RWPE1 (cell line): ENCODE data around the gene ASMT.

ENCODE experiments used
- CTCF ChIA-PET: fragments of 350-600 bp; sonication (Branson Sonifier 250); formaldehyde crosslinking; extraction: SDS; loops from one replicate; lab custom pipeline; 2021; lab: Yijun Ruan, JAX
- POLR2A ChIA-PET: fragments of 400-600 bp; formaldehyde crosslinking; extraction: SDS; loops from one replicate; lab custom pipeline; 2020; ENCODE audit warnings: antibody characterized with exemption; ENCODE audit not compliant: low non-redundant PET; lab: Yijun Ruan, JAX
- DNase-seq: peaks from one replicate; pipeline ENCODE4 v3.0.0; 2012; ENCODE audit warnings: low spot score
- H3K27ac ChIP-seq: fragments of 450-650 bp; 2 replicates; pipeline ENCODE4 v1.5.1; 2017
- TF ChIP-seq, protein P1 (sequence below): fragments of 450-650 bp; conservative IDR thresholded peaks from 2 replicates; pipeline ENCODE4 v1.5.1; 2017; ENCODE audit warnings: low read depth, mild to moderate bottlenecking

ASMT gene

DNA sequence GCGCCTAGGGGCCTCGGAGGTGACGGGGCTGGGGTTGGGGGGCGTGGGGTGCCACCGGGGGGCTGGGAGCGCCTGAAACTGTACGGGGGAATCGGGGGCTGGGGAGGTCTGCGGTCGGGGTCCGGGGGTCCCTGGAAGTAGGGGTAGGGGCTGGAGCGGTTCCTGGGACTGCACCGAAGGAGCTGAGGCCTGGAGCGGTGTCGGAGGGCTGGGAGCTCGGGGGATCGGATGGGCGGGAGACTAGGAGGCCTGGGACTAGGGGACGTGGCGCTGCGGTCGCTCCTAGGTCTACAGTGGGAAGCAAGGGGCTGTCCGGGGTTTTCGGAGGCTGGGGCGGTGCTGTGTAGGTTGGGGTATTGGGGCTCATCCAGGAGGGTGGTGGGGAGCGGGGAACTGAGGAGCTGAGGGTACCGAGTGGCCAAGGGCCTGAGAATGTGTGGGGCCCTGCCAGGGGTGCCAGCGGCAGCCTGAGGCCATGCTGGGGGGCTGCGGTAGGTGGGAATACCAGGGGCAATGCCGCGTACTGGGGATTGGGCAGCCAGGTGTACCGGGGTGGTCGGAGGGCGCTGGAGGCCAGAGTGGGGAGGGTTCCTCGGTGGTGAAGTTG, 22.9 kb upstream of the ASMT start:
- TF ChIP-seq, protein P1, sequence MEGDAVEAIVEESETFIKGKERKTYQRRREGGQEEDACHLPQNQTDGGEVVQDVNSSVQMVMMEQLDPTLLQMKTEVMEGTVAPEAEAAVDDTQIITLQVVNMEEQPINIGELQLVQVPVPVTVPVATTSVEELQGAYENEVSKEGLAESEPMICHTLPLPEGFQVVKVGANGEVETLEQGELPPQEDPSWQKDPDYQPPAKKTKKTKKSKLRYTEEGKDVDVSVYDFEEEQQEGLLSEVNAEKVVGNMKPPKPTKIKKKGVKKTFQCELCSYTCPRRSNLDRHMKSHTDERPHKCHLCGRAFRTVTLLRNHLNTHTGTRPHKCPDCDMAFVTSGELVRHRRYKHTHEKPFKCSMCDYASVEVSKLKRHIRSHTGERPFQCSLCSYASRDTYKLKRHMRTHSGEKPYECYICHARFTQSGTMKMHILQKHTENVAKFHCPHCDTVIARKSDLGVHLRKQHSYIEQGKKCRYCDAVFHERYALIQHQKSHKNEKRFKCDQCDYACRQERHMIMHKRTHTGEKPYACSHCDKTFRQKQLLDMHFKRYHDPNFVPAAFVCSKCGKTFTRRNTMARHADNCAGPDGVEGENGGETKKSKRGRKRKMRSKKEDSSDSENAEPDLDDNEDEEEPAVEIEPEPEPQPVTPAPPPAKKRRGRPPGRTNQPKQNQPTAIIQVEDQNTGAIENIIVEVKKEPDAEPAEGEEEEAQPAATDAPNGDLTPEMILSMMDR = no peak
- peak overlapping the region; percentile 75 for H3K27ac ChIP-seq
- ChIA-PET CTCF (no interaction called here), POLR2A (no interaction called here)
- peak; percentile 12 for DNase-seq

DNA sequence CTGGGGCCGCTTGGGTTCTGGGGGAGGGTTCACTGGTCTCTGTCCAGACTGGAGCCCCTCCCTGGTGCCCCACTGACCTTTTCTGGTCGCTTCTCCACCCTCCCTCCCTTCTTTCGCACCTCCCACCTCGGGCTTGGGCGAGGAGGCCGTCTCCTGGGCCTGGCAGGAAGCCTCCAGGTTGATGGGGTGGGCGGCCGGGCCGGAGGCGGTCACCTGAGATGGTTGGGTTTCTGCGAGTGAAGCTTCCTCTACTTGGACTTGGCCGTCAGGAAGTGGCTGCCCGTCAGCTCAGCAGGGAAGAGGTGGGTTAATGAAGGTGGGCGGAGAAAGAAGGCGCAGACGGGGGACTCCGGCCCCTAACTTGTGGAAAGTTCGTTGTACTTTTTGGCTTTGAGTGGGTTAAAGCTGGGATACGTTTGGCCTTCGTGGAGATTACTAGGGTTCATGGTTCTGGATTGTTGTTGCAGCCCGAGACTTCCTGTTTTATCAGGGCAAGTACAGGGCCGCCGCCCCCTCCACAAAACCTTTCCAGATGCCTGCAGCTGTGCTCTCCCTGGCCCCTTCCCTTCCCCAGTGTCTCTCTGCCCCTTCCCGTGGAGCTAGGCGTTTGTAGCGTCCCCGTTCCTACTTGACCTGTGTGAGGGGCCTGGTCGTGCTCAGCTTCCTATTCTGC, 22.3 kb upstream of the ASMT start:
- ChIA-PET POLR2A (no interaction called here), CTCF (no interaction called here)
- peak overlapping the region; percentile 75 for H3K27ac ChIP-seq
- TF ChIP-seq, protein P1 = no peak
- peak; percentile 31 for DNase-seq

DNA sequence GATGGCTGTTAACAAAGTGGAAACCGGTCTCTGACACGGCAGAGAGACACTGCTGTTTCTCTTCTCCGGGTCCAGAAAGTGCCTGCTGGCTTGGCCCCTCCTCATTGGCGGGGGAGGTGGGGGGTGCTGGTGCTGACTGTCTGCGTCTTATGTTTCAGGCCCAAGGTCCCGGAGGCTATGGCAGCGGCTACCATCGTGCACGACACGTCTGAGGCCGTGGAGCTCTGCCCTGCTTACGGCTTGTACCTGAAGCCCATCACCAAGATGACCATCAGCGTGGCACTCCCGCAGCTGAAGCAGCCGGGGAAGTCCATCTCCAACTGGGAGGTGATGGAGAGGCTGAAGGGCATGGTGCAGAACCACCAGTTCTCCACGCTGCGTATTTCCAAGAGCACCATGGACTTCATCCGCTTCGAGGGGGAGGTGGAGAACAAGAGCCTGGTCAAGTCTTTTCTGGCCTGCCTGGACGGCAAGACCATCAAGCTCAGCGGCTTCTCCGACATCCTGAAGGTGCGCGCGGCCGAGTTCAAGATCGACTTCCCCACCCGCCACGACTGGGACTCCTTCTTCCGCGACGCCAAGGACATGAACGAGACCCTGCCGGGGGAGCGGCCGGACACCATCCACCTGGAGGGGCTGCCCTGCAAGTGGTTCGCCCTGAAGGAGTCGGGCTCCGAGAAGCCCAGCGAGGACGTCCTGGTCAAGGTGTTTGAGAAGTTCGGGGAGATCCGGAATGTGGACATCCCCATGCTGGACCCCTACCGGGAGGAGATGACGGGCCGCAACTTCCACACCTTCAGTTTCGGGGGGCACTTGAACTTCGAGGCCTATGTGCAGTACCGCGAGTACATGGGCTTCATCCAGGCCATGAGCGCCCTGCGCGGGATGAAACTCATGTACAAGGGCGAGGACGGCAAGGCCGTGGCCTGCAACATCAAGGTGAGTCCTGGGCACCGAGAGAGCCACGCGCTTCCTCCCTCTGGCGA, 21.3 kb upstream of the ASMT start:
- TF ChIP-seq, protein P1 = no peak
- ChIA-PET POLR2A (no interaction called here), CTCF (no interaction called here)
- H3K27ac ChIP-seq = peak overlapping the region; percentile 75
- no peak for DNase-seq

DNA sequence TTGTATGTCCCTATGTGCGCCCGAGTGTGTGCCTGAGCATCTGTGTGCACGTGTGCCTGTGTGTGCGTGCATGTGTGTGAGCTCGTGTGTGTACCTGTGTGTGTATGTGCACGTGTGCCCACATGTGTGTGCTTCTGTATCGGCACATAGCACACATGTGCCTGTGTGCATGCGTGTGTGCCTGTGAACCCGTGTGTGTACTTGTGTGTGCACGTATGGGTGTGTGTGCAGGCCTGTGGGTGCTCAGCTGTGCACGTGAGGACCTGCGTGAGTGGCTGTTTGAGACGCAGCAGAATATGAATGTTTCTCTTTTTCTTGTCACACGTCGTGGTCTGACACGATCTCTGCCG, 19.2 kb upstream of the ASMT start:
- POLR2A ChIA-PET = no interaction called here
- no peak overlapping the region for H3K27ac ChIP-seq
- CTCF ChIA-PET = no interaction called here
- TF ChIP-seq, protein P1 = no peak
- DNase-seq = no peak

DNA sequence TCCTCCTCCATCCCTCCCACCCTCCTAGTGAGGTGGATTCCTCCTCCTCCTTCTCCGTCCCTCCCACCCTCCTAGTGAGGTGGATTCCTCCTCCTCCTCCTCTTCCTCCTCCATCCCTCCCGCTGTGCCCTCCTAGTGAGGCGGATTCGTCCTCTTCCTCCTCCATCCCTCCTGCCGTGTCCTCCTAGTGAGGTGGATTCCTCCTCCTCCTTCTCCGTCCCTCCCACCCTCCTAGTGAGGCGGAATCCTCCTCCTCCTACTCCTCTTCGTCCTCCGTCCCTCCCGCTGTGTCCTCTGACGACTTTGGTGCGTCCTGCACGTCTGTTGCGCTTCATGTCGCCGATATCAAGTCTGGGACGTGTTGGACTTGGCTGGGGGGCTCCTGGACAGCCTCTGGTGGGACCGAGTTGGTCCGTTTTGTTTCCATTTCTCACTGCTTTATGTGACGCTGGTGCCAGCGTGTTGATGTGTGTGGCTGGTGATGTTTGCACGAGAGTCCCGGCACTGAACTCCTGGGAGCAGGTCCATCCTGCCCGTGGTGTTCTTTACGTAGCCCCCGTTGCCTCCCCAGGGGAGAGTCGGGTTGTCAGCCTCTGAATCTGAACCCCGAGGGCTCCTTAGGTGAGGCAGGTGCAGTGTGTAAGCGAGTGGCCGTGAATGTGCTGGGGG, 18.0 kb upstream of the ASMT start:
- POLR2A ChIA-PET = no interaction called here
- no peak overlapping the region; the same call in 1 of the 2 replicates for H3K27ac ChIP-seq
- DNase-seq = no peak
- CTCF ChIA-PET = no interaction called here
- TF ChIP-seq, protein P1 = no peak

DNA sequence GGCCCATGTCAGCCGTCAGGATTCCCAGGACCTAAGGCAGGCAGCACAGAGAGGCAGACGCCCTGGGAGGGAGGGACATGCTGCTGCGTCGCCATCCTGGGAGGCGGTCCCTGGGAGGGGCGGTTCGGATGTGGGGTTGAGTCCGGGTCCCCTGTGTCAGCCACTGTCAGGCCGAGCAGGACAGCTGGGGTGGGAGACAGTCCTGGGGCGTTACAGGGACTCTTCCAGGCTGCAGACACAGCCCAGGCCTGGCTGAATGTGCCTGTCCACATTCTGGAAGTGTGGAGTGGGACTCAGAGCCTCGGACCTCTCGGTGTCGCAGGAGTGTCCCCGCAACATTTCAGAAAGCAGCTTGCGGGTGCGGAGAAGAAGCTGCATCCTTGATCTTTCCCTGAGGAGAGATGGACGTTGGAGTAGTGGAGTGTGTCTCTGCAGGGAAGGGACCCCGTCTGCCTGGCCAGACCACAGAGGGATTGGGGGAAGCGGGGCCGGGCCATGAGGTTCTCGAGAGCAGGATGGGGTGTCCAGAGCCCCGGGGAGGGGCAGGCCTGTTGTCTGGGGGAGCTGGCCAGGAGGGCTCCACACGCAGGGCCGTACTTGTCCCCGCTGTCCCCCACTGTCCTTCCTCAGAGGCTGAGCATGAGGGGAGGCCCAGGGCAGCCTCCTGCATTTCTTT, 17.4 kb upstream of the ASMT start:
- ChIA-PET CTCF (no interaction called here), POLR2A (no interaction called here)
- H3K27ac ChIP-seq = peak overlapping the region; percentile 35
- no peak for DNase-seq
- TF ChIP-seq, protein P1 = no peak
